H9 (cell line): ENCODE data around the gene NKAPD1. TPM values are rescaled to one million over a fixed set of nuclear protein-coding genes. Genes with fewer than 3 reads are reported as not detected.

Experiments used
- DNase-seq: peaks from one replicate; pipeline ENCODE4 v3.0.0-alpha.2; 2017
- H2AFZ ChIP-seq: one replicate; pipeline ENCODE4 v1.6.1; 2013; ENCODE audit warnings: mild to moderate bottlenecking, low read length, control low read depth, moderate library complexity
- H2AK5ac ChIP-seq: 2 replicates; pipeline ENCODE4 v1.6.1; 2013; ENCODE audit warnings: low read length, control low read depth, mixed read lengths; ENCODE audit not compliant: insufficient read length
- H2BK120ac ChIP-seq: one replicate; pipeline ENCODE4 v1.6.1; 2013; ENCODE audit warnings: low read depth, mild to moderate bottlenecking, low read length, control low read depth, inconsistent platforms; ENCODE audit not compliant: poor library complexity, severe bottlenecking
- H2BK12ac ChIP-seq: 2 replicates; pipeline ENCODE4 v1.6.1; 2013; ENCODE audit warnings: low read length, control low read depth, mixed read lengths, low read depth; ENCODE audit not compliant: insufficient read length
- H2BK15ac ChIP-seq: 2 replicates; pipeline ENCODE4 v1.6.1; 2013; ENCODE audit warnings: low read depth, low read length, control low read depth
- H2BK20ac ChIP-seq: one replicate; pipeline ENCODE4 v1.6.1; 2013; ENCODE audit warnings: low read depth, mild to moderate bottlenecking, low read length, control low read depth, inconsistent platforms; ENCODE audit not compliant: poor library complexity, severe bottlenecking
- H2BK5ac ChIP-seq: 2 replicates; pipeline ENCODE4 v1.6.1; 2013; ENCODE audit warnings: low read length, control low read depth, mixed read lengths; ENCODE audit not compliant: insufficient read length
- H3K14ac ChIP-seq: 2 replicates; pipeline ENCODE4 v1.6.1; 2013; ENCODE audit warnings: low read length, control low read depth; ENCODE audit not compliant: insufficient read depth
- H3K18ac ChIP-seq: 2 replicates; pipeline ENCODE4 v1.6.1; 2013; ENCODE audit warnings: low read depth, mild to moderate bottlenecking, mixed read lengths, low read length, control low read depth; ENCODE audit not compliant: insufficient read length
- H3K23ac ChIP-seq: 2 replicates; pipeline ENCODE4 v1.6.1; 2013; ENCODE audit warnings: low read length, control low read depth, mixed read lengths, low read depth; ENCODE audit not compliant: insufficient read length
- H3K23me2 ChIP-seq: 2 replicates; pipeline ENCODE4 v1.6.1; 2013; ENCODE audit warnings: low read depth, mild to moderate bottlenecking, mixed read lengths, low read length, control low read depth; ENCODE audit not compliant: insufficient read length, poor library complexity, severe bottlenecking
- H3K27ac ChIP-seq: 2 replicates; pipeline ENCODE4 v1.5.1; 2013; ENCODE audit warnings: low read length, control low read depth, mixed read lengths, low read depth; ENCODE audit not compliant: insufficient read length
- H3K27me3 ChIP-seq: 2 replicates; pipeline ENCODE4 v1.6.1; 2013; ENCODE audit warnings: low read length, control low read depth, inconsistent platforms; ENCODE audit not compliant: insufficient read depth
- H3K4ac ChIP-seq: 2 replicates; pipeline ENCODE4 v1.6.1; 2013; ENCODE audit warnings: low read depth, mild to moderate bottlenecking, control low read depth, inconsistent platforms, low read length, moderate library complexity
- H3K4me1 ChIP-seq: 2 replicates; pipeline ENCODE4 v1.6.1; 2013; ENCODE audit warnings: low read length, control low read depth, inconsistent platforms; ENCODE audit not compliant: insufficient read depth
- H3K4me2 ChIP-seq: 2 replicates; pipeline ENCODE4 v1.6.1; 2013; ENCODE audit warnings: low read length, control low read depth, mixed read lengths; ENCODE audit not compliant: insufficient read length, insufficient read depth
- H3K56ac ChIP-seq: 2 replicates; pipeline ENCODE4 v1.6.1; 2013; ENCODE audit warnings: low read depth, mild to moderate bottlenecking, mixed read lengths, low read length, control low read depth; ENCODE audit not compliant: insufficient read length
- H3K79me1 ChIP-seq: 2 replicates; pipeline ENCODE4 v1.6.1; 2013; ENCODE audit warnings: low read depth, mild to moderate bottlenecking, moderate library complexity, low read length, control low read depth, inconsistent platforms; ENCODE audit not compliant: insufficient read depth, poor library complexity, severe bottlenecking
- H3K79me2 ChIP-seq: 2 replicates; pipeline ENCODE4 v1.6.1; 2013; ENCODE audit warnings: low read length, control low read depth, inconsistent platforms; ENCODE audit not compliant: insufficient read depth
- H3K9ac ChIP-seq: 2 replicates; pipeline ENCODE4 v1.6.1; 2013; ENCODE audit warnings: low read length, control low read depth, mixed read lengths; ENCODE audit not compliant: insufficient read length; ENCODE audit errors: extremely low read depth
- H3K9me3 ChIP-seq: one replicate; pipeline ENCODE4 v1.6.1; 2013; ENCODE audit warnings: low read depth, low read length, inconsistent platforms; ENCODE audit not compliant: control insufficient read depth
- H3T11ph ChIP-seq: one replicate; pipeline ENCODE4 v1.6.1; 2013; ENCODE audit warnings: mild to moderate bottlenecking, low read length, control low read depth, inconsistent platforms
- H4K20me1 ChIP-seq: one replicate; pipeline ENCODE4 v1.6.1; 2013; ENCODE audit not compliant: control insufficient read depth, insufficient read length, insufficient read depth
- H4K5ac ChIP-seq: 2 replicates; pipeline ENCODE4 v1.6.1; 2013; ENCODE audit warnings: low read depth, mild to moderate bottlenecking, mixed read lengths, low read length, control low read depth; ENCODE audit not compliant: insufficient read length
- H4K8ac ChIP-seq: replicated peaks from 2 replicates; pipeline ENCODE4 v1.6.1; 2013; ENCODE audit warnings: low read length, control low read depth, mixed read lengths, low read depth; ENCODE audit not compliant: insufficient read length
- H4K91ac ChIP-seq: 2 replicates; pipeline ENCODE4 v1.6.1; 2013; ENCODE audit warnings: low read depth, mild to moderate bottlenecking, moderate library complexity, mixed read lengths, low read length, control low read depth; ENCODE audit not compliant: insufficient read length
- H3K27ac Mint-ChIP-seq, 3 experiments: 2 replicates in 2 of 3; 3 replicates in 1 of 3; pipeline ENCODE4 v1.8.0; 2020 to 2021; ENCODE audit warnings: mixed read lengths in 3 of 3, mild to moderate bottlenecking in 1 of 3, moderate library complexity in 1 of 3
- H3K27me3 Mint-ChIP-seq: 2 replicates; pipeline ENCODE4 v1.8.0; 2021; ENCODE audit warnings: low read depth, mild to moderate bottlenecking, moderate library complexity, mixed read lengths
- H3K36me3 Mint-ChIP-seq, 3 experiments: 2 replicates in 2 of 3; 3 replicates in 1 of 3; pipeline ENCODE4 v1.8.0; 2020 to 2021; ENCODE audit warnings: low read depth in 3 of 3, mixed read lengths in 3 of 3; ENCODE audit not compliant: insufficient read depth in 1 of 3
- H3K4me1 Mint-ChIP-seq, 2 experiments: 2 replicates each; pipeline ENCODE4 v1.8.0; 2020; ENCODE audit warnings: mixed read lengths in 2 of 2
- H3K4me3 Mint-ChIP-seq, 2 experiments: 2 replicates in 1 of 2; 3 replicates in 1 of 2; pipeline ENCODE4 v1.8.0; 2020 to 2021; ENCODE audit warnings: mild to moderate bottlenecking in 2 of 2, mixed read lengths in 2 of 2, moderate library complexity in 1 of 2
- H3K9me3 Mint-ChIP-seq, 2 experiments: 2 replicates in 1 of 2; 3 replicates in 1 of 2; pipeline ENCODE4 v1.8.0; 2020; ENCODE audit warnings: mild to moderate bottlenecking in 2 of 2, mixed read lengths in 2 of 2, moderate library complexity in 1 of 2
- CTCF ChIP-seq: fragments of 200-600 bp; sonication (generic); conservative IDR thresholded peaks from 3 replicates; pipeline ENCODE4 v1.8.0; 2021; ENCODE audit warnings: antibody characterized with exemption, mild to moderate bottlenecking
- total RNA-seq: library from RNA; stranded (reverse); gene quantifications from 2 replicates; pipeline ENCODE4 v1.2.1, GENCODE V29; 2021

Gene NKAPD1
- total RNA-seq, 1 experiment from 2014 or later = 25.9 TPM

GRCh38 chr11:112037527-112037926 lies 36.6 kb upstream of the NKAPD1 start:
- Histone ChIP-seq H2BK12ac (no peak overlapping the region), H3T11ph (no peak overlapping the region), H4K8ac (no peak overlapping the region), H3K4ac (no peak overlapping the region), H3K27me3 (no peaks in the 10 kb centered on the region), H3K27ac (no peak overlapping the region), H2BK5ac (no peak overlapping the region), H3K79me1 (no peaks in the 10 kb centered on the region), H3K9me3 (no peaks in the 10 kb centered on the region), H2AFZ (no peak overlapping the region), H3K23me2 (no peaks in the 10 kb centered on the region), H3K23ac (no peak overlapping the region), H3K79me2 (no peaks in the 10 kb centered on the region), H3K18ac (no peak overlapping the region), H3K56ac (no peak overlapping the region), H4K5ac (no peak overlapping the region), H2BK20ac (no peak overlapping the region), H3K4me1 (no peaks in the 10 kb centered on the region), H4K20me1 (no peaks in the 10 kb centered on the region), H4K91ac (no peak overlapping the region), H3K4me2 (no peak overlapping the region), H2BK15ac (no peak overlapping the region), H3K9ac (no peak overlapping the region), H2AK5ac (no peak overlapping the region), H2BK120ac (no peak overlapping the region), H3K14ac (no peak overlapping the region)
- no peaks in the 10 kb centered on the region for H3K27me3 Mint-ChIP-seq
- H3K27ac Mint-ChIP-seq = no peak overlapping the region
- peaks cover 26 to 73% (median 72%) of the 10 kb centered on the region in 3 experiments; a peak in 6 of 7 replicates for H3K36me3 Mint-ChIP-seq
- no peaks in the 10 kb centered on the region for H3K9me3 Mint-ChIP-seq
- H3K4me1 Mint-ChIP-seq = no peaks in the 10 kb centered on the region
- no peak overlapping the region for H3K4me3 Mint-ChIP-seq
- DNase-seq = no peak
- no peak for TF ChIP-seq CTCF
